NCI-H1105 treated with DMSO at 0.1 percent for 48 hours (cell line): Measurements from ENCODE around the gene TMEM116.

ENCODE experiments used
- DNase-seq: peaks from one replicate; lab custom pipeline; 2025; lab: John Stamatoyannopoulos, UW

Gene TMEM116

GRCh38 chr12:111894556-111894955 lies 118.4 kb downstream of the TMEM116 start:
- DNase-seq = no peak

GRCh38 chr12:111893287-111893686 lies 119.7 kb downstream of the TMEM116 start:
- no peak for DNase-seq

GRCh38 chr12:111887926-111888745 lies 124.8 kb downstream of the TMEM116 start:
- DNase-seq = no peak

- DNase-seq = no peak
Measured at GRCh38 chr12:111886662-111887545, 126.1 kb downstream of the TMEM116 start.

GRCh38 chr12:111881716-111882115 lies 131.2 kb downstream of the TMEM116 start:
- no peak for DNase-seq
